HG03378 (cell line): ENCODE measurements around the gene CDY1.
"Not testable (repeated sequence)": the region's sequence is repeated elsewhere in the genome, so short reads cannot be mapped to it uniquely, and the experiment has no call there.

Experiments
- ATAC-seq: cut with Tn5 transposase; IDR thresholded peaks from one replicate; pipeline ENCODE4 v1.9.1; 2021; ENCODE audit warnings: mild to moderate bottlenecking, moderate library complexity; ENCODE audit not compliant: unreplicated experiment

Gene CDY1, protein sequence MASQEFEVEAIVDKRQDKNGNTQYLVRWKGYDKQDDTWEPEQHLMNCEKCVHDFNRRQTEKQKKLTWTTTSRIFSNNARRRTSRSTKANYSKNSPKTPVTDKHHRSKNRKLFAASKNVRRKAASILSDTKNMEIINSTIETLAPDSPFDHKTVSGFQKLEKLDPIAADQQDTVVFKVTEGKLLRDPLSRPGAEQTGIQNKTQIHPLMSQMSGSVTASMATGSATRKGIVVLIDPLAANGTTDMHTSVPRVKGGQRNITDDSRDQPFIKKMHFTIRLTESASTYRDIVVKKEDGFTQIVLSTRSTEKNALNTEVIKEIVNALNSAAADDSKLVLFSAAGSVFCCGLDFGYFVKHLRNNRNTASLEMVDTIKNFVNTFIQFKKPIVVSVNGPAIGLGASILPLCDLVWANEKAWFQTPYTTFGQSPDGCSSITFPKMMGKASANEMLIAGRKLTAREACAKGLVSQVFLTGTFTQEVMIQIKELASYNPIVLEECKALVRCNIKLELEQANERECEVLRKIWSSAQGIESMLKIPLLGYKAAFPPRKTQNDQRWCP

DNA sequence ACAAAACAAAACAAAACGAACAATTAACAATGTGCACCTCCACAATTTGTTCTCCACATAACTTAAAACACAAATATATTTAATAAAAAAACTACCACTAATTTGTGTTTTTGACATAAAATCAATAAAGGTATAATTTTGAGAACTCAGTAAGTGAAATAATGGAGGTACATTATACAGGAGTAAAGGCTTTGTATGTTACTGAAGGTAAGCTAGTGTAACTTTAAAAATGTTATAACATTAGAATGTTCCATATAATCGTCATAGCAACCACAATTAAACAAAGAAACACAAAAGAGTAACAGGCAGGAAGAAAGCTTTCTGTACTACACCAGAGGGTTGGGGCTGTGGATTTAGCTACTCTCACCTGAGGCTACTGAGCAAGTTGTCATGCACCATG, at the start of gene CDY1:
Gene CDY1 (plus strand): TSS at position 301 of the 400 bp plus-strand sequence. CDS start 326 bp downstream, outside the sequence.
- not testable (repeated sequence) for ATAC-seq

DNA sequence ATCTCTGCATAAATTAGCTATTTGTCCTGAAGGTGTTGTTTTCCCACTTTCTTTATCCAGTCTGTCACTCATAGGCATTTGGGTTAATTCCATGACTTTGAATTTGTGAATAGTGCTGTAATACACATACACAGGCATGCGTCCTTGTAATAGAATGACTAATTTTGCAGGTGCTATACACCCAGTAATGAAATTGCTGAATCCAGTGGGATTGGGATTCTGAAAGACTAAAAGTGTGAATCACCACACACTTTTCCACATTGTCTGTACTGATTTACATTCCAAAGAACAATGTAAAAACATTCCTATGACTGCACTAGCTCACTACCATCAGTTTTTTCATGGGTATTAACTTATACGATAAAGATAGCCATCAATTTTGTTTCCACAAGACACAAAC, 28.6 kb upstream of the CDY1 start:
- not testable (repeated sequence) for ATAC-seq

DNA sequence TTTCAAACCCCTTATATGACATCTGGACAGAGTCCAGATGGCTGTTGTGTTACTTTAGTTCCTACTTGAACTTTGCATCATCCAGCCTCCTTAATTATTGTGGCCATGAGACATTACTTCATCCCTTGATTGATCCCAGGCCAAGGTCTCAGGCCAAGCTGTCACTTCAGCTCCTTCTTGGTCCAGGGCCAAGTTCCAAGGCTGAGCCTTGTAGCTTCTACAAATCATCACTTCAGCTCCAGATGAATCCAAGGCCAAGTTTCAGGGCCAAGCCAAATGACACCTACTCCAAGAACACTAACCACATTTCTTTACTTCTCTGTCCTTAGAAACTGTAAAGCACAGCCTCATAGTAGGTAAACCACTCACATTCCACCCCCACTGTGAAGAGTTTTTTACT, 1.7 kb upstream of the CDY1 start:
- not testable (repeated sequence) for ATAC-seq

DNA sequence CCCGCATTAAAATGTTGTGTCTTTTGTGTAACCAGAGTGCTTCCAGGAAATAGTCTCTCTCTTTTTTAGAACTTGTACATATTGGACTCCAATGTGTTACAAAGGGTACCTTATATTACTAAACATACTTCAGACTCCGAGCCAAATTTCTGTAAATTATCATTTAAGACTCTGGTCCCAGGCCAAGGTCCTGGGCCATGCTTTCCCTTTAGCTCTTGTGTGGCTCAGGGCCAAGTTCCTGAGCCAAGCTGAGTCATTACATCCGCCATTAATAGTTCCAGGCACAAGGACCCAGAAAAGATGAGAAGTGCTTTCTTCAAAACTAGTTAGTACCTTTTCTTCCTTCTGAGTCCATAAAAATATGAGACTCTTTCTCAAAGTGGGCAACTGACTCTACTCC, 4.6 kb downstream of the CDY1 start:
- not testable (repeated sequence) for ATAC-seq

DNA sequence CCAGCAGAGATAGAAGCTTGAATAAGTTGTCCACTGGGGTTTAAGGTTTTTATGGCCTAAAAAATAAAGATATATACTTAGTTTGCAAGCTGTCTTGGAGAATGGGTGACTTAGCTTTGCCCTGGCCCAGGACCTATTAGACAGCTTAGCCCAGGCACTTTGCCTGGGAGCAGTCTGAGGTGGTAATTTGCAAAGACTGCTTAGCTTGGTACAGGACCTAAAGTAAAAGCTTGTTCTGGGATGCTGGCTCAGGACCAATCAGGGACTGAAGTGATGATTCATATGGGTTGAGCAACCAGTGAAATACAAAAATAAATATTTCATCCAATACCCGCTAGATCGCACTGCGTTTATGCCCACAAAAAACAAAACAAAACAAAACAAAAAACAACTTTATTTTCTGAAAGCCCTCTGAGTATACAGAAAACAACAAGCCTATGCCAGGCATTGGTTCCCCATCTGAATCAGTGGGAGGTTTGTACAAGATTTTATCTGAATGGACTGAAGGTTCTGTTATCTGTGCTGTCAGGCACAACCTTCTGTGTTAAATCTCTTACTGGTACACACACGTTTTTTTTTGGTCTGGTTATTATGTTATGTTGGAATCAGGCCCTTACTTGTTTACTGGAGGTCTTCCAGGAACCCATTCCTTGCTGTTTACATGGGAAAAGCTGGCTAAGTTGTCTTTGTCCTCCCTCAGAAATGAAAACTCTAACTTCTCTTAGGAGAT, 8.6 kb downstream of the CDY1 start:
- ATAC-seq: not testable (repeated sequence)

DNA sequence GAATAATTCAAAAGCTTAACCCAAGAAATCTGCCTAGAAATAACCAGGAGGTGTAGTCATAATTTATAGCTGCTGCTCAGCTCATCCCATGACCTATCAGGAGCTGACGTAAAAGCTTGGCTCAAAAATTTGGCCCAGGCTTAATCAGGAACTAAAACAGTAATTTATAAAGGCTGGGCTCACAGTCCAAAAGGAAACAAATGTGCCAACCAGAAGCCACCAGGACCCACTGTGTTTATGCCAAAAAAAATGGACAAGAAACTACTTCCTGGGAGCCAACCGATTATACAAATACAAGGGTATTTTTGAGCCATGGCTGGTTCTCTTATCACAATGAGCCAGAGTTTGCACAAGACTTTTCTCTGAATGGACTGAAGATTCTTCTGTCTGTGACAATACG, 17.9 kb downstream of the CDY1 start:
- not testable (repeated sequence) for ATAC-seq

DNA sequence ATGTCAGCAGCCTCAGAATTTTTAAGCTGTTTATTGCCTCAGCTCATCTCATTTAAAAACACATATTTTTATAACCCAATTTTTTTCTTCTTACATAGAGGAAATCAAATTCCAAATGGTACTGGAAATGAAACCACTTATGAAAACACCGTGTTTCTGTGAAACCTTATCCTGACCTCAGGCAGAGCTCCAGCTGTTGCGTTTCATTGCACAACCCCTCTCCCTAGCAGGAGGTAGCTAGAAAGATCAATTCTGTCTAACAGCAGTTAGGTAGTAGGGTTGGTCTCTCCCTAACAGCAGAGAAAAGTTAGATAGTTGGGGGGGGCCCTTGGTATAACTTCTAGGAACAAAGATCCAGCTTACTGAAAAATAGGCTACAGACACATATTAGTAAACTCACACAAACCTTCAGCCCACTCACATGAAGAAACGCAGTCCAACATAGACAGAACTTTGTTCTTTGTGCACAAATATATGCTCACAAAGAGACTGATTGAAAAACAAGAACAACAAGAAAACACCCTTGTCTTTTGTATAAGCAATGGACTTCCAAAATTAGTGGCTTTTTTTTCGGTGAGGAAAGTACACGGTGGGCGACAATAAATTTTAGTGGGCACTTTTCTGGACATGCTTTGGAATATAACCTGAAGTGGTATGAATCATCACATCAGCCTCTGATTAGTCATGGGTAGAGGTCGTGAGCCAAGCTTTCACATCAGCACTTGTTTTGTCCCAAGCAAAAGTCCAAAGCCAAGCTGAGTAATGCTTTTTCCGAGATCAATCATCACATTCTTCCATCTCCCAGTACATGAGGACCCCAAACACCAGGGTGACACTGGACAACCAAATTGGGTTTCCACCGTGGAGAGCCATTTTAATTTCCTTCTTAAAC, 21.4 kb downstream of the CDY1 start:
- ATAC-seq: not testable (repeated sequence)
